ENCODE measurements around the gene LTB4R. TPM values are rescaled to one million over a fixed set of nuclear protein-coding genes. Genes with fewer than 3 reads are reported as not detected.

The LTB4R gene
- total RNA-seq, 6 experiments from 2014 or later, result 2.7 to 5.5 (median 3.9) TPM

DNA sequence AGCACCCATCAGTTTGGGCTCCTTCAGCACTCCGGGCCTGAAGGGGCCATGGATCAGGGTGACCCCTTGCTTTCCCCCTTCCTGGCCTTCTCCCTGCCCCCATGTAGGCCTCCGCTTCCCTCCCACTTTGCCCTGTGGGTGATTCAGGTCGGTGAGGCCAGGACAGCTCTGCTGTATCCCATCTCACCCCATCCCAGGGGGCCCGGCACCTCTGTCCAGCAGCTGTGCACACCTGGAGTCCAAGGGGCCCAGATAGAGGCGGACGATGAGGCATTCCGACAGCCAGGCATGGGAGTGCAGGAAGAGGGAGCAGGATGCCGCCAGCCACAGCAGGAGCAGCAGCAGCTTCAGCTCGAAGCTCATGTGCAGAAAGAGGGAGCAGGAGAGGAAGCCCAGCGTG, 11.4 kb downstream of the LTB4R start:
- no peaks in the 10 kb centered on the region for H3K27me3 ChIP-seq
- no peaks in the 10 kb centered on the region for H3K36me3 ChIP-seq
- H3K9me3 ChIP-seq, result no peaks in the 10 kb centered on the region
- intact Hi-C loops (cut with DNase I), result no loop called here
- no peak for TF ChIP-seq POLR2A (IDR thresholded peaks at IDR 0.05)
- TF ChIP-seq, protein P1, sequence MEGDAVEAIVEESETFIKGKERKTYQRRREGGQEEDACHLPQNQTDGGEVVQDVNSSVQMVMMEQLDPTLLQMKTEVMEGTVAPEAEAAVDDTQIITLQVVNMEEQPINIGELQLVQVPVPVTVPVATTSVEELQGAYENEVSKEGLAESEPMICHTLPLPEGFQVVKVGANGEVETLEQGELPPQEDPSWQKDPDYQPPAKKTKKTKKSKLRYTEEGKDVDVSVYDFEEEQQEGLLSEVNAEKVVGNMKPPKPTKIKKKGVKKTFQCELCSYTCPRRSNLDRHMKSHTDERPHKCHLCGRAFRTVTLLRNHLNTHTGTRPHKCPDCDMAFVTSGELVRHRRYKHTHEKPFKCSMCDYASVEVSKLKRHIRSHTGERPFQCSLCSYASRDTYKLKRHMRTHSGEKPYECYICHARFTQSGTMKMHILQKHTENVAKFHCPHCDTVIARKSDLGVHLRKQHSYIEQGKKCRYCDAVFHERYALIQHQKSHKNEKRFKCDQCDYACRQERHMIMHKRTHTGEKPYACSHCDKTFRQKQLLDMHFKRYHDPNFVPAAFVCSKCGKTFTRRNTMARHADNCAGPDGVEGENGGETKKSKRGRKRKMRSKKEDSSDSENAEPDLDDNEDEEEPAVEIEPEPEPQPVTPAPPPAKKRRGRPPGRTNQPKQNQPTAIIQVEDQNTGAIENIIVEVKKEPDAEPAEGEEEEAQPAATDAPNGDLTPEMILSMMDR (IDR thresholded peaks at IDR 0.05), result no peak
- H3K27ac ChIP-seq, result no peak overlapping the region
- ATAC-seq (no peak), DNase-seq (no peak)
- no peaks in the 10 kb centered on the region for H3K4me1 ChIP-seq
- WGBS (ENCODE audit: insufficient coverage, low coverage, low lambda C conversion rate, missing lambda C conversion rate), result 50% methylated on average over 3 of the region's 10 CpGs
- no peak overlapping the region for H3K4me3 ChIP-seq

DNA sequence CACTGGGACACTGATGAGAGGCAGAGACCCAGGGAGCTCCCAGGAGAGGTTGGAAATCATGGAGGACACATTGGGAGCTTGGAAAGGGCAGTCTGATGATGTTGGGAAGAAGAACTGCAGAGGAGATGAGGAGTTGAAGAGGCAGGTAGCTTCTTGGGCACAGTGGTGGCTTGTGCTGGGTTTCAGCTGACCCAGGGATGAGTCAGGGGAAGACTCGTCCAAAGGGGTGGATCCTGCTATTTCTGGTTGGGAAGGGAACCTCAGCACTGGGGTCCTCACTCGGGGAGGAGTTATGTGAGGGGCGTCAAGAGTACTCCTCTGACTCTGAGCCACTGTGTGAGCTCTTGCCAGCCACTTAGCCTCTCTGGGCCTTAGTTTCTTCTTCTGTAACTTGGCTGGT, 12.0 kb downstream of the LTB4R start:
- Histone ChIP-seq H3K4me1 (no peaks in the 10 kb centered on the region), H3K27me3 (no peaks in the 10 kb centered on the region), H3K36me3 (no peaks in the 10 kb centered on the region), H3K27ac (no peak overlapping the region), H3K9me3 (no peaks in the 10 kb centered on the region), H3K4me3 (no peak overlapping the region)
- intact Hi-C loops (cut with DNase I), result no loop called here
- WGBS (ENCODE audit: insufficient coverage, low coverage, low lambda C conversion rate, missing lambda C conversion rate), result 40% methylated on average over 1 of the region's 3 CpGs
- no peak for DNase-seq
- no peak for TF ChIP-seq POLR2A (IDR thresholded peaks at IDR 0.05)
- TF ChIP-seq, protein P1 (IDR thresholded peaks at IDR 0.05), result no peak
- no peak for ATAC-seq

DNA sequence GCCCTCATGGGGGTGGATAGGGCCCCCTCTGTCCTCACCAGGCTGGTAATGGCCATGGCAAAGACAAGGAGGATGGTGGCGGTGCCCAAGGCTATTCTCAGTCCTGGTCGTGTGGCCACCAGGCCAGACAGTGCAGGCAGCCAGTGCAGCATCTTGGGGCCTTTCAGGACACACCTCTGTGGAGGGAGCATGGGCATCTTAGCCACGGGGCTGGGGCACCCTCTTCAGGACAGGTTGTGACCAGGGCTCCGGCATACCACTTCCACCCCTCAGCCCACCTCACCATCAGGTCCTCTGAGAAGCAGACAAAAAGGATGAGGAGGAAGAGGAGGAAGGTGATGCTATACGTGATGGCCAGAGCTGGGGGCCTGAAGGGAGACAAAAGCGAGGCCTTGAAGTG, 12.7 kb downstream of the LTB4R start:
- no peaks in the 10 kb centered on the region for H3K9me3 ChIP-seq
- H3K4me3 ChIP-seq, result no peak overlapping the region
- DNase-seq (no peak), ATAC-seq (no peak)
- no peak for TF ChIP-seq POLR2A (IDR thresholded peaks at IDR 0.05)
- TF ChIP-seq, protein P1 (IDR thresholded peaks at IDR 0.05), result no peak
- H3K4me1 ChIP-seq, result no peaks in the 10 kb centered on the region
- no peaks in the 10 kb centered on the region for H3K27me3 ChIP-seq
- no peaks in the 10 kb centered on the region for H3K36me3 ChIP-seq
- 63% methylated on average over 4 of the region's 6 CpGs for WGBS (ENCODE audit: insufficient coverage, low coverage, low lambda C conversion rate, missing lambda C conversion rate)
- intact Hi-C loops (cut with DNase I), result no loop called here
- H3K27ac ChIP-seq, result no peak overlapping the region

DNA sequence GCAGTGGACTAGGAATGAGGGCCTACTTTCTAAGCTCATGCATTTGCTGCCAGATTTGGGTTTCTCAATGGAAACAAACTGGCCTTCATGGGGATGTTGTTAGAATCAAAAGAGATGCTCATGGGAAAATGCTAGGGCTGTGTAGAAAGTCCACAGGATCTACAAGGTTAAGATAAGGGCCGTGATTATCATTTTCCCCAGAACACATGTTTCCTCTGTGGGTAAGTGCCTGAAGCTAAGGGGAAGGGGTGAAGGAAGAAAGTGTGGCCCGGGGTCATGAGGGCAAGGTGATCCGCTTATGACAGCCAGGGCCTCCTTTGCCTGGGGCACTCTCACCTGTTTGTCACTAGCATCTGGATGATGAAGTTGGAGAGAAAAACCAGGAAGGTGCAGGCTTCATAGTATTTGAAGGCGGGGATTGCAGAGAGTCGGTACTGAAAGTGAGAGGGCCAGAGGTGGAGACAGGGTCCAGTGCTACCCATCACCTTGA, 13.8 kb downstream of the LTB4R start:
- Histone ChIP-seq H3K27me3 (no peaks in the 10 kb centered on the region), H3K4me3 (no peak overlapping the region), H3K9me3 (no peaks in the 10 kb centered on the region), H3K27ac (no peak overlapping the region), H3K36me3 (no peaks in the 10 kb centered on the region), H3K4me1 (no peaks in the 10 kb centered on the region)
- intact Hi-C loops (cut with DNase I), result no loop called here
- 58% methylated on average over 2 of the region's 5 CpGs for WGBS (ENCODE audit: insufficient coverage, low coverage, low lambda C conversion rate, missing lambda C conversion rate)
- no peak for TF ChIP-seq POLR2A (IDR thresholded peaks at IDR 0.05)
- TF ChIP-seq, protein P1 (IDR thresholded peaks at IDR 0.05), result no peak
- no peak for ATAC-seq
- DNase-seq, result no peak

DNA sequence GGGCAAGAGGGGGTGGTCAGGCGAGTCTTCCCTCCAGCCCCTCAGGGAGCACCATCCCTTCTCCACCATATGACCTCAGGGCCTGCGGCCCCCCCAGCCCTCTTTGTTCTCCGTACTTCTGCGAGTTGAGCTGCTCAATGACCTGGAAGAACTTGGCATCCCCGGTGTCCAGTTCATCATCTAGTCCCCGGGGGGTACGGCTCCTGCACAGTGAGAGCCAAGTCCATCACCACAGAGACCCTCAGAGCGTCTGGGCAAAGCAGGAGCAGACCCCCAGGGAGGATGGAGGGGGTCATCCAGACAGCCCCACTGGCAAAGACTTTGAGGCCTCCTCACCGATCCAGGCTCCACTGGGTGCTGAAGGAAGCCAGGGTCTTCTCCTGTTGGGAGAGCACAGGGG, 14.7 kb downstream of the LTB4R start:
- no peaks in the 10 kb centered on the region for H3K36me3 ChIP-seq
- intact Hi-C loops (cut with DNase I), result no loop called here
- H3K4me3 ChIP-seq, result no peak overlapping the region
- WGBS (ENCODE audit: insufficient coverage, low coverage, low lambda C conversion rate, missing lambda C conversion rate), result 68% methylated on average over 6 of the region's 9 CpGs
- no peaks in the 10 kb centered on the region for H3K4me1 ChIP-seq
- no peak for ATAC-seq
- DNase-seq, result no peak
- H3K27ac ChIP-seq, result no peak overlapping the region
- H3K27me3 ChIP-seq, result no peaks in the 10 kb centered on the region
- no peak for TF ChIP-seq POLR2A (IDR thresholded peaks at IDR 0.05)
- TF ChIP-seq, protein P1 (IDR thresholded peaks at IDR 0.05), result no peak
- no peaks in the 10 kb centered on the region for H3K9me3 ChIP-seq

Data from right lobe of liver (tissue), 6 donors.